ENCODE data around the gene DKKL1.
A peak's percentile ranks its signal among the peaks of the same experiment; 100 is the strongest.

DKKL1 gene

GRCh38 chr19:49374665-49375434 is 11.2 kb downstream of the DKKL1 start:
- POLR2A ChIA-PET, result interaction anchor here (0.6 to 0.9 kb wide), 3 partner anchors 34 to 165 kb away, joined by 3 to 6 read pairs (median 4); no protein-coding TSS in a partner anchor
- CTCF ChIA-PET, result interaction anchor here (0.8 to 1.6 kb wide), 7 partner anchors 10 to 195 kb away, joined by 3 to 9 read pairs (median 3); partner anchors contain the start of gene KASH5
- no peak for TF ChIP-seq CTCF (IDR thresholded peaks at IDR 0.05; ENCODE audit: control extremely low read depth, extremely low read depth, low read depth, missing control alignments)
- no peak for DNase-seq (ENCODE audit: extremely low spot score)

GRCh38 chr19:49378512-49378911 is 14.8 kb downstream of the DKKL1 start:
- no peak for DNase-seq (ENCODE audit: extremely low spot score)
- POLR2A ChIA-PET, result interaction anchor here (0.7 kb wide), 1 partner anchor 18 kb away, joined by 4 read pairs; no protein-coding TSS in a partner anchor
- CTCF ChIA-PET, result interaction anchor here (0.6 to 5.9 kb wide), 7 partner anchors 10 to 63 kb away, joined by 3 to 33 read pairs (median 3); partner anchors contain the start of genes DKKL1 and TEAD2
- TF ChIP-seq CTCF (IDR thresholded peaks at IDR 0.05; ENCODE audit: control extremely low read depth, extremely low read depth, low read depth, missing control alignments), result no peak

GRCh38 chr19:49380391-49380790 is 16.7 kb downstream of the DKKL1 start:
- no peak for TF ChIP-seq CTCF (IDR thresholded peaks at IDR 0.05; ENCODE audit: control extremely low read depth, extremely low read depth, low read depth, missing control alignments)
- DNase-seq (ENCODE audit: extremely low spot score), result no peak
- ChIA-PET CTCF (interaction anchor here (1.1 to 5.9 kb wide), 3 partner anchors 10 to 63 kb away, joined by 3 to 33 read pairs (median 3); no protein-coding TSS in a partner anchor), POLR2A (no interaction called here)

- CTCF ChIA-PET, result interaction anchor here (1.3 to 5.9 kb wide), 4 partner anchors 9 to 91 kb away, joined by 3 to 33 read pairs (median 4); partner anchors contain the start of gene FLT3LG
- POLR2A ChIA-PET, result no interaction called here
- no peak for DNase-seq (ENCODE audit: extremely low spot score)
- TF ChIP-seq CTCF (IDR thresholded peaks at IDR 0.05; ENCODE audit: control extremely low read depth, extremely low read depth, low read depth, missing control alignments), result no peak
These were observed 19.0 kb downstream of the DKKL1 start for GRCh38 chr19:49382639-49383038.

GRCh38 chr19:49383599-49383998 is 19.9 kb downstream of the DKKL1 start:
- POLR2A ChIA-PET, result no interaction called here
- CTCF ChIA-PET, result interaction anchor here (1.0 to 5.9 kb wide), 5 partner anchors 8 to 90 kb away, joined by 3 to 33 read pairs (median 3); no protein-coding TSS in a partner anchor
- DNase-seq (ENCODE audit: extremely low spot score), result no peak
- TF ChIP-seq CTCF (IDR thresholded peaks at IDR 0.05; ENCODE audit: control extremely low read depth, extremely low read depth, low read depth, missing control alignments), result no peak

GRCh38 chr19:49387936-49388372 is 24.3 kb downstream of the DKKL1 start, which contains the start of gene KASH5:
TSS of gene KASH5 (plus strand) at chr19:49388249. CDS start at chr19:49390884, 2,635 bp downstream.
- peak; percentile 81 for DNase-seq (ENCODE audit: extremely low spot score)
- ChIA-PET POLR2A (interaction anchor here (0.6 to 0.7 kb wide), 2 partner anchors 21 to 26 kb away, joined by 3 to 4 read pairs; partner anchors contain the start of gene TEAD2), CTCF (interaction anchor here (1.3 to 1.4 kb wide), 2 partner anchors 13 to 63 kb away, joined by 3 read pairs; partner anchors contain the start of gene PIH1D1)
- TF ChIP-seq CTCF (IDR thresholded peaks at IDR 0.05; ENCODE audit: control extremely low read depth, extremely low read depth, low read depth, missing control alignments), result no peak
